GM19328 (cell line): ENCODE results near the gene SNAPC4.
"Not testable (repeated sequence)": the region's sequence is repeated elsewhere in the genome, so short reads cannot be mapped to it uniquely, and the experiment has no call there.

ENCODE experiments used
- ATAC-seq: cut with Tn5 transposase; IDR thresholded peaks from one replicate; pipeline ENCODE4 v1.9.1; 2021; ENCODE audit warnings: mild to moderate bottlenecking, moderate library complexity; ENCODE audit not compliant: unreplicated experiment

The SNAPC4 gene

DNA sequence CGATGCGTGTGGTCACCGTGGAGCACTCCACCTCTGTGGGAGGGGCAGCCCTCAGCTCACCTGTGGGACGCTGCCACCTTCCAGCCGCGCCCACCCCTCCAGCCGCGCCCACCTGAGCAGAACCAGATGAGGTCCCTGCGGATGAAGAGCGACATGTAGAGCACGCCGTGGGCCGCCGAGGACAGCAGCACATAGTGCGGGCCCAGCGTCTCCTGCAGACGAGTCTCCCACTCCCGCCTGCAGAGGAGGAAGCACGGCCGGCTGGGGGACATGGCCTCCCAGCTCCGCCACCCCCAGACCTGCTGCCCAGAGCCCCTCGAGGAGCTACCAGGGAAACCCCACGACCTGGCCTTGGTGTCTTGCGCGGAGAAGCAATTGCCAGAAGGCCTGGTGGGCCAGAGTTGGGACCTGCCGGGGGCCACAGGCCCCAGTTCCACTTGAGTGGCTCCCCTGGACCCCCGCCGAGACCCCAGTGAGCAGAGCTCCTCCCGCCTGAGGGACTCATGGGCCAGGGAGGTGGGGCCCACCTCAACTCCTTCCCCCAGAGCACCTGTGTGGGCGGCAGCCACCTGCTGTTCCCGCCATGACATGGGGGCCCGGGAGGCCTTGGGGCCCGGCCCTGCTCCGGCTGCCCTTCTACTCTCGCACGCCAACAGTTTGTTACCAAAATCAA, 33.2 kb upstream of the SNAPC4 start:
- no peak for ATAC-seq

DNA sequence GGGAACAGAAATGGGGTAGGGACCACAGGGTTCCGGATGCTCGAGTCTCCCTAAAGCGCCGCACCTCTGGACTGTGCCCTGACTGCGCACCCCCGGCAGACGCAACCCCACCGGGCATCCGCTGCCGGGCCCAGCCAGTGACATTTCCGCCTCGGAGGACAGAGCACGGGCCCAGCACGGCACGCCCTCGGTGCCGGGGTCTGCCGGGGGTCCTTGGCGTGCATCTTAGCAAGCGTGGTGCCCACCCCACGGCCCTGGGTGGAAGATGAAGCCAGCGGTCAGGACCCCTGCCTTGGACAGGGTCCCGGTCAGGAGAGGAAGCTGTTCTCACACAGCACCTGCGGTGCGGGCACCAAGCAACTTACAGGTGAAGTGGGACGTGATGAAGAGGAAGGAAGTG, 32.6 kb upstream of the SNAPC4 start:
- no peak for ATAC-seq

DNA sequence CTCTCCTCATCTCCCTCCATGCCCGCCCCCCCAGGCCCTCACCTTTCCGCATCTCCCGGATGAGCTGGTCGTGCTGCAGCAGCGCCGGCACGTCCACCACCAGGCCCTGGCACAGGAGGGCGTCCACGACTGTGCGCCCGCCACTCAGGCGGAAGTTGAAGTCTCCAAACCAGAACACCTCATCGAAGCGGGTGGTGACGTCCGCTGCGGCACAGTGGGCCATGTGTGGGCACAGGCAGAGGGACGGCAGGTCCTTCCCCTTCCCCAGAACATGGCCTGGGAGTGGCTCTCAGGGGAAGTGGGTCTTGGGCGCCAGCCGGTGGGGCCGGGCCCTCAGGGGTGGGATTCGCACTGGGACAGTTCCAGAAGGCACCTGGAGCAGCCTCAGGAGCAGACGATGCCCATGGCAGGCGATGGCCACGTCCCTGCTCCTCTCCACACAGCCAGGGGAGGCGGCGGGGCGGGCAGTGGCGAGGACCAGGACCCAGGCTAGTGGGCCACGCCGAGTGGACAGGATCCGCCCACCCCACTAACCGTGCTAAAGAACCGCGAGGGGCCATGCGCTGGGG, 31.9 kb upstream of the SNAPC4 start:
- ATAC-seq: no peak

DNA sequence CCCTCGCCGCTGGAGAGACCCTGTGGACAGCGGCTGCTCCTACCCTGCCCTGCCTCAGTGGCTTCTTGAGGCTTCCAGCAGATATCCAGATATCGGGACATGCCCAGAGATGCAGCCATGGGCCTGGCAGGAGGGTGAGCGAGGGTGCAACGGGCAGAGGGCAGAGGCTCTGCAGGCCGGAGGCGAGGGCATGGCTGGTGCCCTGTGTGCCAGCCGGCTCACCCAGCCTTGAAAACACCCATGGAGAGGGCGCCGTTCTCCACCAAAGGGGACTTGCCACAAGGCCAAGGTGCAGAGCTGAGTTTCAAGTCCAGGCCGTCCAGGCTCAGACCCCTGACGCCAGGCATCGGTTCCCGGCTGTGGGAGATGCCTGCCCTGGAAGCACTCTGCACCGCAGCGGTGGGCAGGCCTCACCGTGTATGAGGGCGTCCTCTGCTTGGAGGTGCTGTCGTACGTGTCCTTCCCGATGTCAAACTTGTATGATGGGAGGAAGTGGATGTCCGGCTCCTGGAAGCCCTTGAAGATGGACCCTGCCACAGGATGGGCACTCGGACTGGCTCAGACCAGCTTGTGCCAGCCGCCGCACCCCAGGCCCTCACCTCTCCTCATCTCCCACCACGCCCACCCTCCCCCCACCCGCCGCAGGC, 30.7 kb upstream of the SNAPC4 start:
- ATAC-seq: no peak

DNA sequence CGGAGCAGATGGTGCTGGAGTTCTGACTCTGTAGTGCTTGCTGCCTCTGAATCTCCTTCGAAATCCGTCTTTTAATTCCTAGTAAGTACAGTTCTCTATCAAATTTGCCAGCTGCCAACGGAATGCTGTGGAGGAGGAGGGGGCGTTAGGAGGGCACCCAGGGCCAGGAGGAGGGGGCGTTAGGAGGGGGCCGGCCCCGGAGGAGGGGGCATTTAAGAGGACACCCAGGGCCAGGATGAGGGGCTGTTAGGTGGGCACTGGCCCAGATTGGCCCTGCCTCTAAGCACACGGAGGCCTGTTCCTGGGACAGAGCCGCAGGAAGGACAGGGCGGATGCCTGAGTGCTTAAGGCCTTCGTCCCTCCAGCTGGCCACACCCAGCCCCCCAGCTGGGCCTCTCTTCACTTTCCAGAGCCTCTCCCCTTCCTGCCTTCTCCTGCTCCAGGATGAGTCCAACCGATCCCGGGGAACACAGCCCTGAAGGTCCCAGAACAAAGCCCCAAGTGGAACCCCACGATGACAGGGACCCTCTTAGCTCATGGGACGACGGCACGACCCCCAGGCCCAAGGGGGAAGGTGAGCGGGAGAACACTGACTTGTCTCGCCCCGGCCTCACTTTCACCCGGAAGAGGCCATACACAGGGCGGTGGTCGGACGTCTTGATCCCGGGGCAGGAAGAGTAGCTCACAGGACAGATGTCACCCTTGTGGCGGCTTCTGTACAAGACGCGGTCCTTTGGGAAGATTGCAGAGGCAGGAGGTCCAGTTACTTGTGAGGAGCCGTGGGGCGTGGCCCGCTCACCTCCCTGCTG, 29.9 kb upstream of the SNAPC4 start:
- no peak for ATAC-seq

DNA sequence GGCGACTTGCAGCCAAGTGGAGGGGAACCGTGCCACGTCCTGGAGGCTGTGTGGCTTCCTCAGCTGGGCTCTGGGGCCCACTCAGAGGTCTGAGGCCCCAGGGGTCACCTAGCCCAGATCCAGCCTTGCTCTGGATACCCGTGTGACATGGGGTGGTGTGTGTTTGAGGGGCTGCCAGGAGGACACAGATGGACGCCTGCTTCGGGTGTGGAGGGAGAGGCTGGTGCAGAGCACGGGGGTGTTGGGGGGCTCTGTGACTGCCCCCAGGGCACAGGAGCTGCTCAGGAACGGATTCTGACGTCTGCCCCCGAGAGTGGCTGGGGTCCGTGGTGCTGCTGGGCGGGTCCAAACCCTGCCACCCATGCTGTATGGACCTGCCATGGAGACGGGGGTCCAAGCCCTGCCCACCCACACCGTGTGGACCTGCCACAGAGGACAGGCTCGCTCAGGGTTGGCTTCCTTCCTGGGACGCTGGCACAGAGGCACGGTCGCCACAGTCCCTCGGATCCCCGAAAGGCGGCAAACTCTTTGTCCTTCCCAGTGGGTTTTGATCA, 29.2 kb upstream of the SNAPC4 start:
- ATAC-seq: no peak

DNA sequence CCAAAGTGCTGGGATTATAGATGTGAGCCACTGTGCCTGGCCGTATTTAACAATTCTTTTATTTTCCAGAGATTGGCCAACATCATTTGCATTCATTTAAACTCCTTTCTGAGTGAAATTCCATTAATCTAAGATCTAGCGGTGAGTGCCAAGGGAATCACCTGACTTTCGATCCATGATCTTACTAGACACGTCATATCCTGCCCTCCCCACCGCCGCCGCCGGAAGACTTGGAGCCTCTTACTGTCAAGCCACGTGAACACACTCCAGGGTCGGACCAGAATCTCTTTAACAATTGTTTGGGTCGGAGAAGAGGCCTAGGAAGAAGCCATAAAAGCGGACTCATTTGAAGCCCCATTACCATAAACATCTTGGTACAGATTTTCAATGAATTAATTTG, 26.8 kb upstream of the SNAPC4 start:
- no peak for ATAC-seq

DNA sequence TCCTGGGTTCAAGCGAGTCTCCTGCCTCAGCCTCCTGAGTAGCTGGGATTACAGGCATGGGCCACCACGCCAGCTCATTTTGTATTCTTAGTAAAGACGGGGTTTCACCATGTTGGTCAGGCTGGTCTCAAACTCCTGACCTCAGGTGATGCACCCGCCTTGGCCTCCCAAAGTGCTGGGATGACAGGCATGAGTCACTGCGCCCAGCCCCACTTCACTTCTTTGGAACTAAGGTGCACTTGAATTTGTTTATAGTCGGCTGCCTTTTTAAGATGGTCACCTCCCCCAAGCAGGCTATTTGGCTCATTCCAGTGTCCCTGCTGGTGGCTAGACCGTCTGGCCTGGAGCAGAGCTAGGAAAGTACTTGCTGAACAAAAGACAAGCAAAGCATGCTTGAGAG, 25.4 kb upstream of the SNAPC4 start:
- ATAC-seq: not testable (repeated sequence)

DNA sequence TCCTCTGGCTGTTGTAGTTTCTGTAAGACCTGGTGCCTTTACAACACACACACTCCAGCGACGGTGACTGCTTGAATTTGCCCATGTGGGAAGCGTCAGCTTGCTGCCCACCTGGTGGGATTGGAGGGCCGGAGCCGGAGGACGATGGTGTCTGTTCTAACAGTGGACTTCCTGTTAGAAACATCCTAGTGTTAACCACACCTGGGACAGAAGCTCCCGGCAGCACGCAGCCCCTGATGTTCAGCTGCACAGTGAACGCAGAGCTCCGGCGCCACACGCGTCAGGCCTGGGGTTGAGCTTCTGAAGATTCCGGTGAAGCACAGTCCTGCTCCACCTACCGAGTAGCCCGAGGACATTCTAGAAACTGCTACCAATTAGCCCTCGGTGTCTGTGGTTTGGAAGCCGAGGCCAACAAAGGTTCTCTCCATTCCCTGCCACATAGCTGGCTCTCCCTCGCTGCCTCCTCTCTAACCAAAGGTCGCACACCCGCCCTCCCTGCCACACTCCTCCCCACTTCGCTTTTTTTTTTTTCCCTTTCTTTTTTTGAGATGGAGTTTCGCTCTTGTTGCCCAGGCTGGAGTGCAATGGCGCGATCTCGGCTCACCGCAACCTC, 24.9 kb upstream of the SNAPC4 start:
- ATAC-seq: no peak

DNA sequence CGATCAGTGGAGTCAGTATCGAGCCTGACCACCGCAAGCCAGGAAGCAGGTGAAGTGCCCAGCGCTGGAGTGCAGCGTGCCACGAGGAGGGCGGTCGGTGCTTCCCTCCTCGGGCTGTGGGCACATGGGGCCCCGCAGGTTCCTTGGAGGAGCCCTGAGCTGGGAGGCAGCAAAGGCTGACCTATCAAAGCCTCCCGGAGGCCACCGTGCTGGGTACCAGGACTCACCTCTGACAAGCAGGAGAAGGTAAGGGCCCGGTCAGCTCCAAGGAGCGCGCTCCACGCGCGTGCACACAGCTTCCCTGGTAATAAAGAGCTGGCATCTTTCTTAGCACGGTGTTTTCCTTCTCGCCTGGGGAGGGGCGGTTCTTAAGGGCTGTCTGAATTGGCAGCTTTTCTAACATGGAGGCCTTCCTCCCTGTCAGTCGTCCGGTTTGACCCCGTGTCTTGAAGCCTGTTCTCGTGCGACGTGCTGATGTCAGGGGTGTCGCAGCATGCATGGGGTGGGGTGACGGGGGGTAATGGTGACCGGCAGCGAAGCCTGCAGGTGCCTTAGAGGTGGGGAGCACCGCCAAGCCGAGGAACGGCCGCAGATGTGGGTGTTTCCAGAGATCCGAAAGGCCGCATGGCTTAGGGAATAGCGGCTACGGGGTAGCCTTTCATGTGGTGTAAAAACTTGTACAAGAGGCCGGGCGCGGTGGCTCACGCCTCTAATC, 23.6 kb upstream of the SNAPC4 start:
- ATAC-seq: no peak

DNA sequence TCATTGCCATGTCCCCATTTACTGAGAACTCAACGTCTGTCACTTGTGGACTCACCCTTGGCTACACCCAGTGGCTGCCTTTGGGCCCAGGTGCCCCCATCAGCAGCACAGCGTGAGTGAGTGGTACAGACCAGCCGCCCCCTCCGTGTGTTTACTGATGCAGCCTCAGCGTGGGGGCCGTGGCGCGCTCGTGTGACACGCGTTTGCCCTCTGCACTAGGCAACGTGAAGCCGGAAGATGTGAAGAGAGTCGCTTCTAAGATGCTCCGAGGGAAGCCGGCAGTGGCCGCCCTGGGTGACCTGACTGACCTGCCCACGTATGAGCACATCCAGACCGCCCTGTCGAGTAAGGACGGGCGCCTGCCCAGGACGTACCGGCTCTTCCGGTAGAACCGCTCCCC, 22.9 kb upstream of the SNAPC4 start:
- no peak for ATAC-seq

DNA sequence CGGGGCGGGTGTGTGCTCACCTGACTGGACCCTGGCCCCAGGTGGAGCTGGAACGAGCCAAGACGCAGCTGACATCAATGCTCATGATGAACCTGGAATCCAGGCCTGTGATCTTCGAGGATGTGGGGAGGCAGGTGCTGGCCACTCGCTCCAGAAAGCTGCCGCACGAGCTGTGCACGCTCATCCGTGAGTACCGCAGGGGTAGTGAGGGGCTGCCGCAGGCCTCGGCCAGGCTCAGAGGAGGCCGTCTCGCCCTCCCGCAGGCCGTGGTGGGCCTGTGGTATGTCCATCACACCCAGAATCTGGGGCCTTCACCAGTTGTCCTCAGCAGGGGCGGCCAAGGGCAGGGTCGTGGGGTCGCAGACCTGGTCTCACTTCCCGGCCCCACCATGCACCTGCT, 21.8 kb upstream of the SNAPC4 start:
- no peak for ATAC-seq

DNA sequence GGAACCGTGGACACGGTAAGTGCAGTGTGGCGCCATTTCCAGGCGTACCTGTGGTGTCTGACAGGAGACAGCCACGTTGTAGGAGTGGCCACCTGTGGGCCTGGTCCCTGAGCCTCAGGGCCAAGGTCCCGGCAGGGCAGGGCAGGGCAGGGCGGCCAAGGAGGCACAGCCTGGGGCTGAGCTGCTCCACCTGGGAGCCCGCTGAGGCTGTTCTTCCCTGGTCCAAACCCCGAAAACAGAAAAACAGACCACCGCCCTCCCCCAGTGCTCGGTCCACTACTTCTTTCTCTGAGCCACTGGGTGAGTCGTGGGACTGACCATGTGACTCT, 19.1 kb upstream of the SNAPC4 start:
- ATAC-seq: no peak

DNA sequence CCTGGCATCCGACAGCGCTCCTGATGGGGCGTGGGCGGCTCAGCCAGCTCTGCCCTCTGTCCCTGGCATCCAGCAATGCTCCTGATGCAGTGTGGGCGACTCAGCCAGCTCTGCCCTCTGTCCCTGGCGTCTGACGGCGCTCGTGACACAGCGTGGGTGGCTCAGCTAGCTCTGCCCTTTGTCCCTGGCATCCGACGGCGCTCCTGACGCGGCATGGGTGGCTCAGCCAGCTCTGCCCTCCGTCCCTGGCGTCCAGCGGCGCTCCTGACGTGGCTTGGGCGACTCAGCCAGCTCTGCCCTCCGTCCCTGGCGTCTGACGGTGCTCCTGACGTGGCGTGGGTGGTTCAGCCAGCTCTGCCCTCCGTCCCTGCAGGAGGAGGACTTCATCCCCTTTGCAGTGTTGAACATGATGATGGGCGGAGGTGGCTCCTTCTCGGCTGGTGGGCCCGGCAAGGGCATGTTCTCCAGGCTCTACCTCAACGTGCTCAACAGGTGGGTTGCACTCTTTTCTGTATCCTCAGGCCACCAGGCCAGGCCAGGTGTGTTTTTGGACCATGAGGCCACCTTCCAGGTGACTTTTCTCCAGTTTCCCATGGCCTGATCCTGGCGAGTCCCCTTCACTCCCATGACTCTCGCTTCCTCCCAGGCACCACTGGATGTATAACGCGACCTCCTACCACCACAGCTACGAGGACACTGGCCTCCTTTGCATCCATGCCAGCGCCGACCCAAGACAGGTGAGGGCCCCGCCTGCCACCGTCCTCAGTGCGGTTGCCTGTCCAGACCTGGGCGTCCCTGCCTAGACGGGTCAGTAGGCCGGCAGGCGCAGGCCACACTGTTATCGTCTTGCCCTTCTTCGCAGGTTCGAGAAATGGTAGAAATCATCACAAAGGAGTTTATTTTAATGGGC, 18.5 kb upstream of the SNAPC4 start:
- no peak for ATAC-seq

DNA sequence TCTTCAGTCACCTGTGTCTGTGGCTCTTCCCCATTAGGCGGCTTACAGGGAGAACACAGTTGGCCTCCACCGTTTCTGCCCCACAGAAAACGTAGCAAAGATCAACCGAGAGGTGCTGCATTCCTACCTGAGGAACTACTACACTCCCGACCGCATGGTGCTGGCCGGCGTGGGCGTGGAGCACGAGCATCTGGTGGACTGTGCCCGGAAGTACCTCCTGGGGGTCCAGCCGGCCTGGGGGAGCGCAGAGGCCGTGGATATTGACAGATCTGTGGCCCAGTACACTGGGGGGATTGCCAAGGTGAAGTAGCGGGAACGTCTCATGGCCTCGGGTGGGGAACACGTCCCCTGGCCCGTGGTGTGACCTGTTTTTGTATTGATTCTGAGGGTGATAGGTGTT, 16.9 kb upstream of the SNAPC4 start:
- no peak for ATAC-seq

DNA sequence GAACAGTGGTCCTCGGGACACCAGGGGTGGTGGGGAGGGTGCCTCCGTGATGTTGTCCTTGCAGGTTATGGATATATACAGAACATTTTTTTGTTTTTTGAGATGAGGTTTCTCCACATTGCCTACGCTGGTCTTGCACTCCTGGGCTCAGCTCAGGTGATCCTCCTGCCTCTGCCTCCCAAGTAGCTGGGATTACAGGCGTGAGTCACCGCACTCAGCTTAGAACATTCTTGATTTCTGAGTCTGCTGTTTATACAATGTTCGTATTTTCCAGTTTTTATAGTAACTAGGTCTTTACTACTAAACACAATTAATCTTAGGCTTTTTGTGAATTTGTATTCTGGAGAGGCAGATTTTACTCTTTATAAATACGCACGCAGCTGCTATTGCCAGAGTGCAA, 16.5 kb upstream of the SNAPC4 start:
- ATAC-seq: no peak

DNA sequence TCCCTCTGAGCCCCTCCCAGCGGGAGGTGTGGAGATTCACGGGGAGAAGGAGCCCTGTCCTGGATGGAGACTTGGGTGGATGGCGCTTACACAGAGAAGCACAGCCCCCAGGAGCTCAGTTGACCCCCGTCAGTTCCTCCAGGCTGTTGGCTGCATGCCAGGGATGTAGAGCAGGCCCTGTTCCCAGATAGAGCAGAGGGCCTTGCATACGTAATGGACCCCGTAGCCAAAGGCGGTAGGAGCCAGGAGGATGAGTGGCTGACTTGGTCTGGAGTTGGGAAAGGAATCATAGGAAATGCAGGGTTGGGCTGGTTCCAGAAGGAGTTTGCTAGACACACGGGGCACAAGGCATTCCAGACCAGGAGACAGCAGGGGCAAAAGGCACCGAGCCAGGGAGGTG, 13.0 kb upstream of the SNAPC4 start:
- no peak for ATAC-seq

DNA sequence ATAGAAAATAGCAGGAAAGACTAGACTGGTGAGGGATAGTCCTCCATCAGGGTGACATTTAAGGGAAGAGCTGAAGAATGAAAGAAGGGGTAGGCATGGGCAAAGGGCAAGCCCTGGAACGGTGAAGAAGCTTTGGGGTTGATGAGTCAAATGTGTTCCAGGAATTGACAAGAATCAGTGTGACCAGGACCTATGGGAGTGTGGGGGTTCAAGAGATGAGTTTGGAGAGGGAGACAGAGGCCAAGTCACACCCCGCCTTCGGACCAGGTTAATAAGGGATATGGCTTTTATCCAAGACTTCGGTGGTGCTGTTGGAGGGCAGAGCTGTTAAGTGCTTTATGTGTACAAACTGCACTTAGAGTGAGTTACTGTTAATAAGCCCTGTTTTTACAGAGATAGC, 11.4 kb upstream of the SNAPC4 start:
- no peak for ATAC-seq

DNA sequence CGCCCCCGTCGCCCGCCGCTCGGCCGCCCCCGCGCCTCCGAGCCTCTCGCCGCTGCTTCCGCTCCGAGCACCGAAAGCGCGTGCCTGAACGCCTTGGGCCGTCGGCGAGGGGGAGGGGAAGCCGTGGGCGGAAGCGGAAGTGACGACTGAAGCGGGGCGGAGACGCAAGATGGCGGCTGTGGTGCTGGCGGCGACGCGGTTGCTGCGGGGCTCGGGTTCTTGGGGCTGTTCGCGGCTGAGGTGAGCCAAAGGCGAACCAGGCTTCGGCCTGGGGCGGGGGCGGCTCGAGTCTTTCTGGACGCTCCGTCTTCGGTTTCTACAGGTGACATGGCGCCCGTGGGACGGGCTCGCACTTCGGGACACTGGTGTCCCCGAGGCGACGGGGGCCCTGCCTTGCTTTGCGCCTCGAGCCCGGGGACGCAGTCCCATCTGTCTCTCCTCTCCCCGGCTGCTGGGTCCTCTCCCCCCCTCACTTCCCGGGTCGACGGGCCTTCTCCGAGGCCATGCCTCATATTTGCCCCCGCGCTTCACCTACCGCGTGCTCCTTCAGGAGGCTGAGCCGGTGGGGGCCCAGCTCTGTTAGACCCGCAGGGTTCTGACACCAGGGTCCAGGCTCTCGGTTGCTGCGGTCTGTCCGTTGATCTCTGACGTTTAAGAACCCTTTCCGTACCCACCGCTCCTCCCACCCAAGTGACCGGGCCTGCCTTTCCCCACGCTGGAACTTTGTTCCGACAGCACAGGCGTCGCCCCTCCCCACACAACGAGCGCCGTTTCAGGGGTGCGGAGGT, 10.7 kb upstream of the SNAPC4 start, which contains the start of the genes ENTR1 and PMPCA:
Gene ENTR1, minus strand, starts transcription at position 115 of the 788 bp plus-strand sequence. CDS start 217 bp downstream, outside the sequence.
Gene PMPCA, plus strand, starts transcription at position 159 of the 788 bp plus-strand sequence. Its CDS starts 11 bp downstream, at position 170.
- ATAC-seq: peak; percentile 86
